Activated naive CD8-positive, alpha-beta T cell treated with anti-CD3 and anti-CD28 coated beads, Interleukin-2, amount 50 U/mL, for 16 hours (primary cell): Measurements from ENCODE around the gene LHX4.
A peak's percentile ranks its signal among the peaks of the same experiment; 100 is the strongest.

Experiments
- DNase-seq: peaks from one replicate; pipeline ENCODE4 v3.0.0-alpha.2; 2020; ENCODE audit warnings: low read depth, low spot score

LHX4 gene

DNA sequence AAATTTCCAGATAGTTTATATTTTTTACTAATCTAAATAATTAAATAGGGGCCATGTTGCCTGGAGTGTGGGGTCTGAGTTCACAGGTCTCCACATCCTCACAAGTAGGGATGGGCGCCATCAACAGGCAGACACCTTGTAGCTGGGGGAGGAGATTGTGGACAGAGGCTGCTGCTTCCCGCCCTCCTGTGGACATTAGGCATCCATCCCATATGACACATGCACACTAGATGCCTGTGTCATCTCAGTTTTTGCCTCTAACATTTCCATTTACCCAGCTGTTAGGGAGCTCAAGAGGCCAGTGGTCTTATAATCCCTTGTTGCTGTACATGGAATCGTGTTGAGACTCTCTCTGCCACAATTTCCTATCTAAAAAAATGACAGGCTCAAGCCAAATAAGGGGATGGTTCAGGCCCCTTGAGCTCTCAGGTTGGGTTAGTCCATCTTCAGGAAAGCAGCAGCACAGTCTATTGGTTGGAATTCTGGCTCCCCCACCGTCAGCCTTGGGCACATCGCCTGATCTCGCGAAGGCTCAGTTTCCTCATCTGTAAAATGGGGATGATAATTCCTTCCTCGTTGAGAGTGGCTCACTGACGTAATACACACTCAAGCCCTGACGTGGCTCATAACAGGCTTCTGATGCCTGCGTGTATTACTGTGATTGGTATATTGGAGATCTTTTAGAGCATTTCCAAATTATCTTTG lies 13.6 kb downstream of the LHX4 start:
- DNase-seq: no peak

DNA sequence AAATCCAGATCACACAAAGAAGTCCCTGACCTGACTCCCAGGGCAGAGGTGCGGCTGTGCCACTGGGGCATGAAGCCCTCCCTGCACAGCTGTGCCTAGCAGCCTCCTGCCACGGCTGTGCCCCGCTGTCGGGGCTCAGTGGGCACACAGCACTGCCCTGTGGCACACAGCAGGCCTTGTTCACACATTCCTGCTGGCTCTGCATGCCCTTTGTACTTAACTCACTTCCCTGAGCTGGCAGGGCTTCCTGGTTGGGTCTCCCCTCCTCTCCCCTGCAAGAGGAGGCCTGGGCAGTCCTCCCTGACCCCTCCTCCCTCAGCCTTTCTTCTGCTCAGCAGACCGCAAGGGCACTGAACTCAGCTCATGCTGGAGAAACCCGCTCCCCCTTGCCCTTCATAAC lies 14.8 kb downstream of the LHX4 start:
- no peak for DNase-seq

DNA sequence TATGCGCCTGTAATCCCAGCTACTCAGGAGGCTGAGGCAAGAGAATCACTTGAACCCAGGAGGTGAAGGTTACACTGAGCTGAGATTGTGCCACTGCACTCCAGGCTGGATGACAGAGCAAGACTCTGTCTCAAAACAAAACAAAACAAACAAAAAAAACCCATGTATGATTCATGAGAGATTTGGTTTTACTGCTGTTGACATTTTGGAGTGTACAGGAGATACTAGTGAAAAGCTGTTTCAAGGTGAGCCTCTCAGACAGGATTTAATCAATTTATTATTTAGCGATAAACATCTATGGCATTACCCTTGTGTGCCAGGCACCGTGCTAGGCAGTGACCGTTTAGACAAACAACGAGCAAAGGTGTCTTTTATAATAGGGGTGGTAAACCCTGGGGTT lies 16.5 kb downstream of the LHX4 start:
- DNase-seq: no peak

- DNase-seq: no peak
These were observed 17.0 kb downstream of the LHX4 start for GRCh38 chr1:180247061-180247460.

DNA sequence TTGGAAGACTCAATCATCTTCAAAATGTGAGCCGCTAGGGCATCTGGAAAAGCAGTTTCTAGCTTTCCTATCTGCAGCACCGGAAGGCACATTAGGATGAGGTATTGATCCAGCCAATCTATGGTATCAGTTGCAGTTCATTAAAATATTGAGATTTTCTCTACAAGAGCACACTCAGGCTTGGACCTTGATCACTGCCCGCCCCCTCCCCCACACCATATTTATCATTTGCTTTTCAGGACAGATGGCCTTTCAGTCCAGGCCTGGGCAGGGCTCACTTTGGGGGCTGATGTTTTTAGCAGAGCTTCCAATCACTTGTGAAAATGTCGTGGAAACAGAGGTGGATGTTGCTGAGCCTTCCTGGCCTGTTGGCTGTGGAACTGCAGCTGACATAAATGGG lies 17.5 kb downstream of the LHX4 start:
- no peak for DNase-seq

DNA sequence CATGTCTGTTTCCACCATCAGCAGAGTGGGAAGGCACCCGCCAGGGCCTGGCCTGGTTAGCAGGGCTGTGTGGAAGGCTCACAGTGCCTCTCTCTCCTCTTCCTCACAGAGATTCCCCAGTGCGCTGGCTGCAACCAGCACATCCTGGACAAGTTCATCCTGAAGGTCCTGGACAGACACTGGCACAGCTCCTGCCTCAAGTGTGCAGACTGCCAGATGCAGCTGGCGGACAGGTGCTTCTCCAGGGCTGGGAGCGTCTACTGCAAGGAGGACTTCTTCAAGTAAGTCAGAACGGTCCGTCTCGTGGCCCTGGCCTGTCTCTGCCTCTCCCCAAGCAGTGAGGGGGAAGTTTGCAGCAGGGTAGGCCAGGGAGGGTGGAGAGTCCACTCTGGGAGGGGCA lies 18.1 kb downstream of the LHX4 start:
- no peak for DNase-seq

- no peak for DNase-seq
These were observed 18.9 kb downstream of the LHX4 start for GRCh38 chr1:180248731-180249681.

- no peak for DNase-seq
These were observed 19.8 kb downstream of the LHX4 start for GRCh38 chr1:180249725-180250498.

DNA sequence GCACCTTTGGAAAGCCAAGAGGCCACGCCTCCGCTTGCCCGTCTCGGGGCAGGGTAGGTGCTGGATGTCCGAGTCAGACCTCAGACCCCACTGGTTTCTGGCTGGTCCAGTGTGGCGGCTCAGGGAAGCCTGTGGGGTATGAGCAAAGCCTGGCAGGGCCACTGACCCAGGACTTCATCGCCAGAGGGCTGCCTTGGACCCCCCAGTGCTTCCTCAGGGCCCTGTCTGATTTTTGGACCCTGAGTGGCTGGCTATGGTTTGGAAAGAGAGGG lies 20.4 kb downstream of the LHX4 start:
- no peak for DNase-seq

GRCh38 chr1:180250883-180251509 lies 20.9 kb downstream of the LHX4 start:
- DNase-seq: no peak

DNA sequence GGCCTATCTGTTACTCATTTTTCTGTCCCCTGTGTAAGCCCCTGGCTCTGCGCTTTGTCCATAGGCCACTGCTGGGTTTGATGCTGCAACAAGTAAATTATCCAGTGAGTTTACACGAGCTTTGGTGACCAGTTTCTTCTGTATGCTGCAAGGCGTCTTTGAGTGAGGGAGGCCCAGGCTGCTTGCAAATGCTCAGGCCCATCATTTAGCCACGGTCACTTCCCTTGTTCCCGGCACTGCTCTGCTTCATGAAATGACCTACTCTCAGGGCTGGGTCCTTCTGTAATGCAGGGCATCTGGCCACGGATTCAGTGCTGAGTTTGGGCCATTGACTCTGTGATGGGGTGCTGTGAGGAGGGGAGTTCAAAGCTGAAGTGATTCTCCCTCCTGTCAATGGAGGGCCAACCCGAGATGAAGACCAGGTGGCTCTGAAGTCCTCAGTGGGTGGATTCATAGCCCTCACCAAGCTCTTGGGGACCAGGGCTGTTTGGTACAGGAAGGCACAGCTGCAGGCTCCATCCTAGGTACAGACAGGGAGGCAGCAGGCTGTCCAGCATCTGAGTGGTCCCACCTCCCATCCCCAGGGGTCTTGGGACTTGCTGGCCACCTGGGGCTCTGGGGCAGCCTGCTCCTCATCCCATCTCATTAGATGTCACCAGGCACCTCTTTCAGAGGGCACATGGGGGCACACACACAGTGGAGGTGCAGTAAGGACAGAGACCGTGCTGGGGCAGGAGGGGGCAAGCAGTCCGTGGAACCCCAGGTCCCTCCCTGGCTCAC lies 21.7 kb downstream of the LHX4 start:
- DNase-seq: no peak

DNA sequence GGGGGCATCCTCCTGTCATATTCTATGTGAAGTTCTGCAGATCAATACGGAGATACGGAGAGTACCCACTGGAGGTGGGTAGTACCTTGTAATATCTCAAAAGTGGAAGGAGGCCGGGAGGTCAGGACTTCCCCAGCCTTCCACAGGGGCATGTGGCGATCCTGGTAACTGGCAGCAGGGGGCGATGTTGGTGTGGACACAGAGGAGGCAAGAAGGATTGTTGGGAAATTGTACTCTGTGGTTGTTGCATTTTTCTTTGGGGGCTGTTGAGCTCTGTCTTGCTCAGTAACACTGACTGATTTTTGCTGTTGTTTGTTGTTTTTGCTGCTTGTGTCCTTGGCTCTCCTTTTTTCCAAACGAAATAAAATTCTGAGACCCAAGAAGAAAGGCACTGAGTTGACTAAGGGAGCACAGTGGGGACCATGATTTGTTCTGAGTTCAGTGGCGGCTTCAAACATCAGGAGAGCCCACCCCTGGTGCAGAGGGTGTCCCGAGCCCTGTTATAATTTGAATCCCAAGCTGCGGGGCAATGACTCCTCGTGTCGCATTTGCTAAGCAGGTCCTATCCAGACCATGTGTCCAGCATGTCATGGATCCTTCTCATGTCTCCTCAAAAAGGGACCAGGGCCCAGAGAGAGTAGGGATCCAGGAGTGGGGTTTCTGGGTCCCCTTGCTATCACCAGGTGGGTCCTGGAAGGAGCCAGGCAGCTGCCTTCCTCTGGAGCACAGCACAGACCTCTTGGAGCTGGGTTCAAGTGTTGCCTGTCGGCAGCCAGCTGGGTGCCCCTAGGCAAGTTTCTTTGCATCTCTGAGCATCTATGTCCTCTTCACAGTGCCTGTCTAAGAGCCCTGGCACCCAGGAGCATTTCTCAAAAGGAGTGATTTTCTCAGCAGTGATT lies 22.8 kb downstream of the LHX4 start:
- DNase-seq: peak; percentile 25

DNA sequence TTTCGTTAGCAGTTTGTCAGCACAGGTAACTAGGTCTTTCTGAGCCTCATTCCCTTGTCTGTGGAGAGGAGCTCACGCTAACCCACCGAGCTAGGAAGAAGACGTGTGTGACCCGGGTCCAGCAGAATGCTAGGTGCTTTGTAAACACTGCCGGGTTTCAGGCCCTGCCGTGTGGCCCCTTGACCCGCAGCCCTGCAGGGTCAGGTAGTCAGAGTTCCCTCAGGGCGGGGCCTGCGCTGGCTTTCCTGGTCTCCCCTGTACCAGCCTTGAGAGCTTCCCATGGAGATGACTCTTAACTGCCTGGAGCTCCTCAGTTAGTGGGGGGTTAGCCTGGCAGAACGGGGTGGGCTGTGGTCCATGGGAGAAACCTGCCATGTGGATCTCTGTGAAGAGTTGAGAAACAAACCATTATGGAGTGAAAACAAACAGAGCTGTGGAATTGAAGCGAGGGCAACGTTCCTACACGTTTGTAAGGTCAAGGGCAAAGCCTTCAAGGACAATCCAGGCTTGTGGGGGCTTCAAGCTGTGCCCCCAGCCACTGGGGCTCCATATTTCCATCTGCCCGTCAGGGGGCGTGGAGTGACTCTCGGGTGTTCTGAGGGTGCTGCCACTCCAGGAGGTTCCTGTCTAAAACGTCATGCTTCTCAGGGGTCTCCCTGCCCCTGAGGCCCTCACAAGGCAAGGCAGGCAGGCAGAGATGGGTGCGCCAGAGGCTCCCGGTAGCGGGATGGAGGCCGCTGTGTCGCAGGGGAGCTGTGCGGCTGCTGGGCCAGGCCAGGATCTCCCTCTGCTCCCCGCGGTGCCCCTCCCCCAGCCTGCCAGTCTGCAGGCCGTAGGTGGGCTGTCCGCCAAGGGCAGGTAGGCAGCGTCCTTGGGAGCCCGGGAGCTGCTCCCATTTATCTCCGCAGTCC lies 23.8 kb downstream of the LHX4 start:
- no peak for DNase-seq

DNA sequence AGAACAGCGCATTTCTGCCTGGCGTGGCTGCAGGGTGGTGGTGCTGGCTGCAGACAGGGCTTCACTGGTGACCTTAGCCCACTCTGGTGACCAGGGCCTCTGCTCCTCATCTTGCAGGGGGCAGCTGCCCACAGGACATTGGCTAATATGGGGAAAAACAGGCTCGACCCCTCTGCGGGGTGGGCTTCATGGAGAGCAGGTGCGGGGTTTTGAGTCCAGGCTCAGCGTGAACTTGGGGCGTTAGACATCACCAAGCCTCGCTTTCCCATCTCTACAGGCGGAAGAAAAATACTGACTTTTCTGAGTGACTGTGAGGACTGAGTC lies 24.4 kb downstream of the LHX4 start:
- no peak for DNase-seq

DNA sequence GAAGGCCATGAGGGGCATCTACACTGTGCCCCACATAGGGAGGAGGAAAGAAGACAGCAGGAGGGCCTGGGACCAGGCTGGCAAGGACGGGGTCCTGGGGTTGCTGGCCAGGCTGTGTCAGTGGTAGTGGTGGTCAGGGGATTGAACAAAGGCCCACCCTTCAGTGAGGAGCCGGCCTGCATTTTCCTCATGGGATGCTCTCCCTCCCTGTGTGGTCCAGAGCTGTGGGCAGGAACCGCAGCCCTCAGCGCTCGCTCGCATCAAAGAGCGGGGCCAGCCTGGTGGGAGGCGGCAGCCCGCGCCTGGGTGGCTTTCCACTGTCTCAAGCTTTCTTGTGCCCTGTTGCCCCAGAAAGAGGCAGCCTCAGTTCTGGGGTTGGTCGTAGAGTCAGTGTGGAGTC lies 24.8 kb downstream of the LHX4 start:
- no peak for DNase-seq

- no peak for DNase-seq
These were observed 25.7 kb downstream of the LHX4 start for GRCh38 chr1:180255536-180256340.

GRCh38 chr1:180256341-180257027 lies 26.4 kb downstream of the LHX4 start:
- DNase-seq: no peak

DNA sequence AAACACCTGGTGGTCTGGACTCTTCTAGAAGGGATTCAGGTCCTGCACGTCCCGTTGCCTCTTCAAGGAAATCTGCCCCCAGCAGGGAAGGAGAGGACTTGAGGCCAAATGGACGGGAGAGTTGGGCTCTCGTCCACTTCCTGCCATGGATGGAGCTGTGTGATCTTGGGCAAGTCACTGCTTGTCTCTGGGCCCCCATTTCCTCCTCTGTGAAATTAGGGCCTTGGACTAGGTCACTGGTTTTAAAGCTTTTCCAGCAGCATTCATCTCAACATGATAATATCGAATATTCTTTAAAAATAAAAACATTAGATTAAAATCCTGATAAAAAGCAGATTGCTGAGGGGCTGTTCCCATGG lies 26.9 kb downstream of the LHX4 start:
- DNase-seq: no peak
